GM12891 (cell line): Measurements from ENCODE around the gene PRPF39.

Experiments
- POLR2A ChIP-seq: IDR thresholded peaks from 2 replicates; pipeline ENCODE4 v1.6.1; 2011; ENCODE audit warnings: low read depth, low read length, control low read depth
- POLR2AphosphoS5 ChIP-seq: IDR thresholded peaks from 2 replicates; pipeline ENCODE4 v1.6.1; 2011; ENCODE audit warnings: low read depth, low read length, control low read depth
- SPI1 ChIP-seq: IDR thresholded peaks from 2 replicates; pipeline ENCODE4 v1.6.1; 2011; ENCODE audit warnings: low read depth, low read length, control low read depth
- TAF1 ChIP-seq: IDR thresholded peaks from 2 replicates; pipeline ENCODE4 v1.6.1; 2011; ENCODE audit warnings: low read depth, low read length, control low read depth

- TF ChIP-seq TAF1 = no peak
- no peak for TF ChIP-seq POLR2A
- no peak for TF ChIP-seq POLR2AphosphoS5
- TF ChIP-seq SPI1 = no peak
Measured at GRCh38 chr14:45065540-45065939, 18.4 kb upstream of the PRPF39 start.
